WTC11 (cell line): ENCODE measurements around the gene HMGXB4. TPM values are rescaled to one million over a fixed set of nuclear protein-coding genes. Genes with fewer than 3 reads are reported as not detected.

ENCODE experiments used
- ATAC-seq: fragments of 200-7000 bp; cut with Tn5 transposase; 2 replicates; pipeline ENCODE4 v1.10.0; 2021; ENCODE audit warnings: mild to moderate bottlenecking, moderate library complexity
- CTCF ChIA-PET: fragments of 300-600 bp; sonication (Branson Sonifier 250); formaldehyde crosslinking; loops from one replicate; lab custom pipeline; 2021; ENCODE audit warnings: antibody characterized with exemption; lab: Charles Lee
- POLR2A ChIA-PET: fragments of 350-600 bp; sonication (Branson Sonifier 250); formaldehyde crosslinking; loops from one replicate; lab custom pipeline; 2021; ENCODE audit warnings: antibody characterized with exemption; lab: Charles Lee
- DNase-seq: peaks from one replicate; pipeline ENCODE4 v3.0.0; 2021; ENCODE audit warnings: low spot score
- H3K27ac Mint-ChIP-seq: 2 replicates; pipeline ENCODE4 v1.8.0; 2021; ENCODE audit warnings: mixed read lengths
- H3K27me3 Mint-ChIP-seq: 2 replicates; pipeline ENCODE4 v1.8.0; 2021; ENCODE audit warnings: low read depth, mild to moderate bottlenecking, moderate library complexity, mixed read lengths
- H3K36me3 Mint-ChIP-seq: 2 replicates; pipeline ENCODE4 v1.8.0; 2021; ENCODE audit warnings: mixed read lengths
- H3K4me1 Mint-ChIP-seq: 2 replicates; pipeline ENCODE4 v1.8.0; 2022; ENCODE audit warnings: mixed read lengths
- H3K4me3 Mint-ChIP-seq: 2 replicates; pipeline ENCODE4 v1.8.0; 2021; ENCODE audit warnings: mild to moderate bottlenecking, moderate library complexity, mixed read lengths
- H3K9me3 Mint-ChIP-seq: 2 replicates; pipeline ENCODE4 v1.8.0; 2021; ENCODE audit warnings: mixed read lengths
- CBFB ChIP-seq: sonication (generic); formaldehyde crosslinking; IDR thresholded peaks from 2 replicates; pipeline ENCODE4 v1.8.1; 2022; ENCODE audit warnings: mild to moderate bottlenecking, low read depth, missing genetic modification reagents
- CREM ChIP-seq: sonication (generic); formaldehyde crosslinking; IDR thresholded peaks from 2 replicates; pipeline ENCODE4 v1.8.1; 2022; ENCODE audit warnings: mild to moderate bottlenecking, missing genetic modification reagents, moderate library complexity
- ELF4 ChIP-seq: sonication (generic); formaldehyde crosslinking; IDR thresholded peaks from 2 replicates; pipeline ENCODE4 v1.8.1; 2022; ENCODE audit warnings: low read depth, mild to moderate bottlenecking, moderate library complexity, missing genetic modification reagents
- GABPB1 ChIP-seq: sonication (generic); formaldehyde crosslinking; IDR thresholded peaks from 2 replicates; pipeline ENCODE4 v1.8.1; 2023; ENCODE audit warnings: mild to moderate bottlenecking, missing genetic modification reagents
- GRHL2 ChIP-seq: fragments of 250-450 bp; sonication (Bioruptor Pico); IDR thresholded peaks from 2 replicates; pipeline ENCODE4 v1.8.0; 2022; ENCODE audit warnings: mild to moderate bottlenecking, moderate library complexity; ENCODE audit not compliant: insufficient replicate concordance, severe bottlenecking
- NFYB ChIP-seq: sonication (generic); formaldehyde crosslinking; conservative IDR thresholded peaks from 2 replicates; pipeline ENCODE4 v1.8.0; 2022; ENCODE audit warnings: low read depth, missing genetic modification reagents
- NR1H2 ChIP-seq: sonication (generic); formaldehyde crosslinking; IDR thresholded peaks from 2 replicates; pipeline ENCODE4 v1.9.0; 2021; ENCODE audit warnings: mild to moderate bottlenecking, moderate library complexity, missing genetic modification reagents
- NR2C2 ChIP-seq: sonication (generic); formaldehyde crosslinking; IDR thresholded peaks from 2 replicates; pipeline ENCODE4 v1.8.0; 2022; ENCODE audit warnings: mild to moderate bottlenecking, missing genetic modification reagents
- PREB ChIP-seq: sonication (generic); formaldehyde crosslinking; IDR thresholded peaks from 2 replicates; pipeline ENCODE4 v1.8.1; 2022; ENCODE audit warnings: mild to moderate bottlenecking, missing genetic modification reagents, moderate library complexity, borderline replicate concordance
- ZNF138 ChIP-seq: sonication (generic); formaldehyde crosslinking; conservative IDR thresholded peaks from 2 replicates; pipeline ENCODE4 v1.8.1; 2022; ENCODE audit warnings: mild to moderate bottlenecking, moderate library complexity, missing genetic modification reagents
- ZNF219 ChIP-seq: sonication (generic); formaldehyde crosslinking; IDR thresholded peaks from 2 replicates; pipeline ENCODE4 v1.8.0; 2023; ENCODE audit warnings: missing genetic modification reagents, mild to moderate bottlenecking, borderline replicate concordance
- ZNF263 ChIP-seq: sonication (generic); formaldehyde crosslinking; IDR thresholded peaks from 2 replicates; pipeline ENCODE4 v1.8.1; 2022; ENCODE audit warnings: low read depth, mild to moderate bottlenecking, moderate library complexity, missing genetic modification reagents
- ZNF281 ChIP-seq: sonication (generic); formaldehyde crosslinking; IDR thresholded peaks from 2 replicates; pipeline ENCODE4 v1.8.0; 2023; ENCODE audit warnings: mild to moderate bottlenecking, missing genetic modification reagents
- total RNA-seq: library from RNA; stranded (reverse); gene quantifications from 3 replicates; pipeline ENCODE4 v1.2.3, GENCODE V29; 2021
- TF ChIP-seq, protein P1 (sequence below): sonication (generic); formaldehyde crosslinking; IDR thresholded peaks from 2 replicates; pipeline ENCODE4 v1.8.1; 2023; ENCODE audit warnings: mild to moderate bottlenecking, missing genetic modification reagents
- TF ChIP-seq, protein P2 (sequence below): fragments of 200-600 bp; IDR thresholded peaks from 2 replicates; pipeline ENCODE4 v1.8.0; 2022; ENCODE audit warnings: antibody characterized with exemption
- TF ChIP-seq, protein P3 (sequence below): sonication (generic); formaldehyde crosslinking; IDR thresholded peaks from 2 replicates; pipeline ENCODE4 v1.8.1; 2022; ENCODE audit warnings: missing genetic modification reagents, borderline replicate concordance

Gene HMGXB4
- total RNA-seq, 1 experiment from 2014 or later, result 42.1 TPM

GRCh38 chr22:35264986-35265385 is 7.7 kb downstream of the HMGXB4 start:
- ChIA-PET POLR2A (no interaction called here), CTCF (no interaction called here)
- no peak overlapping the region for H3K4me3 Mint-ChIP-seq
- ATAC-seq (no peak), DNase-seq (no peak)
- H3K27me3 Mint-ChIP-seq, result no peaks in the 10 kb centered on the region
- peaks cover 73% of the 10 kb centered on the region for H3K36me3 Mint-ChIP-seq
- no peak overlapping the region; the same call in 1 of the 2 replicates for H3K27ac Mint-ChIP-seq
- no peak for TF ChIP-seq PREB (CRISPR knock-in tag)
- no peak for TF ChIP-seq NFYB (CRISPR knock-in tag)
- TF ChIP-seq, protein P1, sequence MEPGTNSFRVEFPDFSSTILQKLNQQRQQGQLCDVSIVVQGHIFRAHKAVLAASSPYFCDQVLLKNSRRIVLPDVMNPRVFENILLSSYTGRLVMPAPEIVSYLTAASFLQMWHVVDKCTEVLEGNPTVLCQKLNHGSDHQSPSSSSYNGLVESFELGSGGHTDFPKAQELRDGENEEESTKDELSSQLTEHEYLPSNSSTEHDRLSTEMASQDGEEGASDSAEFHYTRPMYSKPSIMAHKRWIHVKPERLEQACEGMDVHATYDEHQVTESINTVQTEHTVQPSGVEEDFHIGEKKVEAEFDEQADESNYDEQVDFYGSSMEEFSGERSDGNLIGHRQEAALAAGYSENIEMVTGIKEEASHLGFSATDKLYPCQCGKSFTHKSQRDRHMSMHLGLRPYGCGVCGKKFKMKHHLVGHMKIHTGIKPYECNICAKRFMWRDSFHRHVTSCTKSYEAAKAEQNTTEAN (CRISPR knock-in tag), result no peak
- TF ChIP-seq ELF4, result no peak
- no peak for TF ChIP-seq CBFB (CRISPR knock-in tag)
- no peak for TF ChIP-seq NR1H2 (CRISPR knock-in tag)
- no peak for TF ChIP-seq ZNF138
- TF ChIP-seq GRHL2 (CRISPR knock-in tag), result no peak
- TF ChIP-seq, protein P2, sequence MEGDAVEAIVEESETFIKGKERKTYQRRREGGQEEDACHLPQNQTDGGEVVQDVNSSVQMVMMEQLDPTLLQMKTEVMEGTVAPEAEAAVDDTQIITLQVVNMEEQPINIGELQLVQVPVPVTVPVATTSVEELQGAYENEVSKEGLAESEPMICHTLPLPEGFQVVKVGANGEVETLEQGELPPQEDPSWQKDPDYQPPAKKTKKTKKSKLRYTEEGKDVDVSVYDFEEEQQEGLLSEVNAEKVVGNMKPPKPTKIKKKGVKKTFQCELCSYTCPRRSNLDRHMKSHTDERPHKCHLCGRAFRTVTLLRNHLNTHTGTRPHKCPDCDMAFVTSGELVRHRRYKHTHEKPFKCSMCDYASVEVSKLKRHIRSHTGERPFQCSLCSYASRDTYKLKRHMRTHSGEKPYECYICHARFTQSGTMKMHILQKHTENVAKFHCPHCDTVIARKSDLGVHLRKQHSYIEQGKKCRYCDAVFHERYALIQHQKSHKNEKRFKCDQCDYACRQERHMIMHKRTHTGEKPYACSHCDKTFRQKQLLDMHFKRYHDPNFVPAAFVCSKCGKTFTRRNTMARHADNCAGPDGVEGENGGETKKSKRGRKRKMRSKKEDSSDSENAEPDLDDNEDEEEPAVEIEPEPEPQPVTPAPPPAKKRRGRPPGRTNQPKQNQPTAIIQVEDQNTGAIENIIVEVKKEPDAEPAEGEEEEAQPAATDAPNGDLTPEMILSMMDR, result no peak
- TF ChIP-seq, protein P3, sequence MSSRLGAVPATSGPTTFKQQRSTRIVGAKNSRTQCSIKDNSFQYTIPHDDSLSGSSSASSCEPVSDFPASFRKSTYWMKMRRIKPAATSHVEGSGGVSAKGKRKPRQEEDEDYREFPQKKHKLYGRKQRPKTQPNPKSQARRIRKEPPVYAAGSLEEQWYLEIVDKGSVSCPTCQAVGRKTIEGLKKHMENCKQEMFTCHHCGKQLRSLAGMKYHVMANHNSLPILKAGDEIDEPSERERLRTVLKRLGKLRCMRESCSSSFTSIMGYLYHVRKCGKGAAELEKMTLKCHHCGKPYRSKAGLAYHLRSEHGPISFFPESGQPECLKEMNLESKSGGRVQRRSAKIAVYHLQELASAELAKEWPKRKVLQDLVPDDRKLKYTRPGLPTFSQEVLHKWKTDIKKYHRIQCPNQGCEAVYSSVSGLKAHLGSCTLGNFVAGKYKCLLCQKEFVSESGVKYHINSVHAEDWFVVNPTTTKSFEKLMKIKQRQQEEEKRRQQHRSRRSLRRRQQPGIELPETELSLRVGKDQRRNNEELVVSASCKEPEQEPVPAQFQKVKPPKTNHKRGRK (CRISPR knock-in tag), result no peak
- TF ChIP-seq, all 79 proteins: peak for 0
- Mint-ChIP-seq H3K9me3 (peaks cover 7% of the 10 kb centered on the region), H3K4me1 (no peaks in the 10 kb centered on the region)

DNA sequence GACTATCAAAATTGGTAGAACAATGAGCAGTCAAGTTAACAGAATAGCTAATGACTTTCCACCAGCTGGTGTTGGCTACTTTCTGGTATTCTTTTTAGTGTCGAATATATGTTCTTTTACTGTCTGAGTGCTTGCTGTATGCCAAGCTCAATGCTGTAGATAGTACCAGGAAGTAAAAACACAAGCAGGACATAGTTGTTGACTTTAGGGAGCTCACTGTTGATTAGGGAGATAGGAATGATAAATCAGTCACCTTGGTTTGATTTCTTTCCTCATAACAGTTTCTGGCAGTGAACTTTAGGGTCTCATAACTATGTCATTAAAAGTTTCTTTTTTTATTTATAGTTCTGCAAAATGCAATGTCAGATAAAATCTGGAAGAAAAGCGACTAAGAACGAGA is 9.0 kb downstream of the HMGXB4 start:
- no peaks in the 10 kb centered on the region for H3K4me1 Mint-ChIP-seq
- no peak overlapping the region for H3K4me3 Mint-ChIP-seq
- H3K36me3 Mint-ChIP-seq, result peaks cover 81% of the 10 kb centered on the region
- no peaks in the 10 kb centered on the region for H3K27me3 Mint-ChIP-seq
- ChIA-PET POLR2A (no interaction called here), CTCF (interaction anchor here (0.6 to 1.2 kb wide), 3 partner anchors 35 to 242 kb away, joined by 3 to 5 read pairs (median 3); no protein-coding TSS in a partner anchor)
- DNase-seq (no peak), ATAC-seq (no peak)
- H3K27ac Mint-ChIP-seq, result no peak overlapping the region
- H3K9me3 Mint-ChIP-seq, result peaks cover 7% of the 10 kb centered on the region
- TF ChIP-seq CREM (no peak), ZNF281 (no peak), NR2C2 (CRISPR knock-in tag) (no peak), ELF4 (no peak), GABPB1 (CRISPR knock-in tag) (no peak), ZNF263 (CRISPR knock-in tag) (no peak), ZNF219 (no peak), NFYB (CRISPR knock-in tag) (no peak)
